Measurements from ENCODE around the gene CSNK1D.

The CSNK1D gene

DNA sequence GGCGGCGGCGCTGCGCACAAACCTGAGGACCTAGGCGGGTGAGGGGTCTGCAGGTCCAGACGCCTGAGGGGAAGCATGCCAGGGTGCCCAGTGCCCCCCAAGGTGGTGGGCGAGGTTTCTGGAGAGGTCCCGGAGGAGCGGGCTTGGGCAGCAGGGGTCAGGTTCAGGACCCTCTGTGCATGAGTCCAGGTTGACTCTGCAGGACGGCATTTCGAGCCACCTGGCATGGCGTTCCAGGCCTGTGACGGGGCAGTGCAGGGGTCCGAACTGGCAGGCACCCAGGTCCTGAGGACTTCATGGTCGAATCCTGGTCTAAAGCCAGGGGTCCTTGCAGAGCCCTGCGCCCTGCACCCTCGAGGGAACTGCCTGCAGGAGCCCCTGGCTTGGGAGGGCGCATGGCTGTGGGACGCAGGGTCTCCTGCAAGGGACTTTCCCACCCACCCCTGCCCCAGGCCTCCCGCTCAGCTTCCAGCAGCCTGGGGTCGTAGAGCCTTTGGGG is 41.1 kb downstream of the CSNK1D start:
- ChIA-PET POLR2A (no interaction called here), CTCF (no interaction called here)
- no peak overlapping the region for H3K4me3 ChIP-seq (ENCODE audit: low read depth, low read length)
- 0 out of 2 replicates have a peak, but pooled peaks cover 2% of the 10 kb centered on the region for H3K4me1 ChIP-seq (ENCODE audit: control insufficient read depth, insufficient read depth, low read length)
- TF ChIP-seq, protein P1, sequence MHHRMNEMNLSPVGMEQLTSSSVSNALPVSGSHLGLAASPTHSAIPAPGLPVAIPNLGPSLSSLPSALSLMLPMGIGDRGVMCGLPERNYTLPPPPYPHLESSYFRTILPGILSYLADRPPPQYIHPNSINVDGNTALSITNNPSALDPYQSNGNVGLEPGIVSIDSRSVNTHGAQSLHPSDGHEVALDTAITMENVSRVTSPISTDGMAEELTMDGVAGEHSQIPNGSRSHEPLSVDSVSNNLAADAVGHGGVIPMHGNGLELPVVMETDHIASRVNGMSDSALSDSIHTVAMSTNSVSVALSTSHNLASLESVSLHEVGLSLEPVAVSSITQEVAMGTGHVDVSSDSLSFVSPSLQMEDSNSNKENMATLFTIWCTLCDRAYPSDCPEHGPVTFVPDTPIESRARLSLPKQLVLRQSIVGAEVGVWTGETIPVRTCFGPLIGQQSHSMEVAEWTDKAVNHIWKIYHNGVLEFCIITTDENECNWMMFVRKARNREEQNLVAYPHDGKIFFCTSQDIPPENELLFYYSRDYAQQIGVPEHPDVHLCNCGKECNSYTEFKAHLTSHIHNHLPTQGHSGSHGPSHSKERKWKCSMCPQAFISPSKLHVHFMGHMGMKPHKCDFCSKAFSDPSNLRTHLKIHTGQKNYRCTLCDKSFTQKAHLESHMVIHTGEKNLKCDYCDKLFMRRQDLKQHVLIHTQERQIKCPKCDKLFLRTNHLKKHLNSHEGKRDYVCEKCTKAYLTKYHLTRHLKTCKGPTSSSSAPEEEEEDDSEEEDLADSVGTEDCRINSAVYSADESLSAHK (tag by site-specific recombination; IDR thresholded peaks at IDR 0.05) = no peak
- TF ChIP-seq, protein P2, sequence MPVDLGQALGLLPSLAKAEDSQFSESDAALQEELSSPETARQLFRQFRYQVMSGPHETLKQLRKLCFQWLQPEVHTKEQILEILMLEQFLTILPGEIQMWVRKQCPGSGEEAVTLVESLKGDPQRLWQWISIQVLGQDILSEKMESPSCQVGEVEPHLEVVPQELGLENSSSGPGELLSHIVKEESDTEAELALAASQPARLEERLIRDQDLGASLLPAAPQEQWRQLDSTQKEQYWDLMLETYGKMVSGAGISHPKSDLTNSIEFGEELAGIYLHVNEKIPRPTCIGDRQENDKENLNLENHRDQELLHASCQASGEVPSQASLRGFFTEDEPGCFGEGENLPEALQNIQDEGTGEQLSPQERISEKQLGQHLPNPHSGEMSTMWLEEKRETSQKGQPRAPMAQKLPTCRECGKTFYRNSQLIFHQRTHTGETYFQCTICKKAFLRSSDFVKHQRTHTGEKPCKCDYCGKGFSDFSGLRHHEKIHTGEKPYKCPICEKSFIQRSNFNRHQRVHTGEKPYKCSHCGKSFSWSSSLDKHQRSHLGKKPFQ (tag by site-specific recombination; IDR thresholded peaks at IDR 0.05) = no peak
- no peak for TF ChIP-seq SALL2 (tag by site-specific recombination; IDR thresholded peaks at IDR 0.05; ENCODE audit: borderline replicate concordance)
- TF ChIP-seq ZSCAN30 (tag by site-specific recombination; IDR thresholded peaks at IDR 0.05) = no peak
- no peak for TF ChIP-seq IKZF3 (tag by site-specific recombination; IDR thresholded peaks at IDR 0.05)
- TF ChIP-seq, protein P3, sequence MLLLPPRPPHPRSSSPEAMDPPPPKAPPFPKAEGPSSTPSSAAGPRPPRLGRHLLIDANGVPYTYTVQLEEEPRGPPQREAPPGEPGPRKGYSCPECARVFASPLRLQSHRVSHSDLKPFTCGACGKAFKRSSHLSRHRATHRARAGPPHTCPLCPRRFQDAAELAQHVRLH (tag by site-specific recombination; IDR thresholded peaks at IDR 0.05) = no peak
- TF ChIP-seq, protein P4, sequence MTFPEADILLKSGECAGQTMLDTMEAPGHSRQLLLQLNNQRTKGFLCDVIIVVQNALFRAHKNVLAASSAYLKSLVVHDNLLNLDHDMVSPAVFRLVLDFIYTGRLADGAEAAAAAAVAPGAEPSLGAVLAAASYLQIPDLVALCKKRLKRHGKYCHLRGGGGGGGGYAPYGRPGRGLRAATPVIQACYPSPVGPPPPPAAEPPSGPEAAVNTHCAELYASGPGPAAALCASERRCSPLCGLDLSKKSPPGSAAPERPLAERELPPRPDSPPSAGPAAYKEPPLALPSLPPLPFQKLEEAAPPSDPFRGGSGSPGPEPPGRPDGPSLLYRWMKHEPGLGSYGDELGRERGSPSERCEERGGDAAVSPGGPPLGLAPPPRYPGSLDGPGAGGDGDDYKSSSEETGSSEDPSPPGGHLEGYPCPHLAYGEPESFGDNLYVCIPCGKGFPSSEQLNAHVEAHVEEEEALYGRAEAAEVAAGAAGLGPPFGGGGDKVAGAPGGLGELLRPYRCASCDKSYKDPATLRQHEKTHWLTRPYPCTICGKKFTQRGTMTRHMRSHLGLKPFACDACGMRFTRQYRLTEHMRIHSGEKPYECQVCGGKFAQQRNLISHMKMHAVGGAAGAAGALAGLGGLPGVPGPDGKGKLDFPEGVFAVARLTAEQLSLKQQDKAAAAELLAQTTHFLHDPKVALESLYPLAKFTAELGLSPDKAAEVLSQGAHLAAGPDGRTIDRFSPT (tag by site-specific recombination; IDR thresholded peaks at IDR 0.05) = peak; percentile 62
- no peak for TF ChIP-seq ZNF391 (tag by site-specific recombination; IDR thresholded peaks at IDR 0.05; ENCODE audit: borderline replicate concordance, low read depth)
- H3K36me3 ChIP-seq (ENCODE audit: control insufficient read depth in 2 of 2, insufficient read depth in 1 of 2, low read length in 2 of 2) = no peaks in the 10 kb centered on the region
- no peaks in the 10 kb centered on the region for H3K9me3 ChIP-seq (ENCODE audit: control insufficient read depth, insufficient read depth, low read depth, low read length)
- no peak overlapping the region for H3K27ac ChIP-seq (ENCODE audit: extremely low read depth, low read depth, low read length)

DNA sequence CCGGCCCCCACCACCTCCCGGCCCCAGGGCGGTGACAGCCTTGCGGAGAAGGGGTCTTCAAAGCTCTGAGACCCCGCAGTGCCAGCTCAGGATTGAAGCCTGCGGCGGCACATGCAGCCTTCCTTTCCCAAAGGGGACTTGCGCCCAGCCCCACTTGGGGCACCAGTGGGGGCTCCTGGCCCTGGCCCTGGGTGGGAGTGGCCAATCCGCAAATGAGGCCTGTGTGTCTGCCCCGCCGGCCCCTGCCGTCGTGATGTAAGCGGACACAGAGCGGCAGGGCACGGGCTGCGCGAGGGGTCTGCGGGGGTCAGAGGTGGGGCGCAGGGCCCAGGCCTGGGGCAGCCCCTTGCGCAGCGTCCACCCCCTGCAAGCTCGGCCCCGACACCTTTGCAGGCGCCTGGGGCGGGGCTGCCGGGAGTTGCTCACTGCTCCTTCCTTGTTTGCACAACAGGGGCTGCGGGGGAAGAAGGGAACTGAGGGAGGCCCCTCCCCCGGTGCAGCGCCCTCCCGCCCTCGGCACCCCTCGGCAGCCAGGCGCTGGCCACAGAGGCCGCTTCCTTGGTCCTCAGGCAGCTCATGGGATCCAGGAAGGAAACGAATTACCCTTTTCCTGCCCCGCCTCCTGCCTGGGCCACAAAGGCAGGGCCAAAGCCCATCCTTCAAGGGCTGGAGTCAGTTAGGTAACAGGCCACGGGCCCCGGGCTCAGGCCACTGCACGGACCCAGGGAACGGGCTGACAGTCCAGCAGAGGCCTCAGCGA is 41.8 kb downstream of the CSNK1D start:
- no peaks in the 10 kb centered on the region for H3K9me3 ChIP-seq (ENCODE audit: control insufficient read depth, insufficient read depth, low read depth, low read length)
- POLR2A ChIA-PET = no interaction called here
- no peak overlapping the region for H3K27ac ChIP-seq (ENCODE audit: extremely low read depth, low read depth, low read length)
- H3K4me3 ChIP-seq (ENCODE audit: low read depth, low read length) = no peak overlapping the region
- 0 out of 2 replicates have a peak, but pooled peaks cover 2% of the 10 kb centered on the region for H3K4me1 ChIP-seq (ENCODE audit: control insufficient read depth, insufficient read depth, low read length)
- H3K36me3 ChIP-seq (ENCODE audit: control insufficient read depth in 2 of 2, insufficient read depth in 1 of 2, low read length in 2 of 2) = no peaks in the 10 kb centered on the region
- CTCF ChIA-PET = interaction anchor here (0.6 kb wide), 1 partner anchor 123 kb away, joined by 3 read pairs; no protein-coding TSS in a partner anchor
- 0 out of 2 replicates have a peak, but pooled peaks have one; percentile 12 for TF ChIP-seq IKZF3 (tag by site-specific recombination; IDR thresholded peaks at IDR 0.05)
- no peak for TF ChIP-seq TCF7L2 (IDR thresholded peaks at IDR 0.05; ENCODE audit: borderline replicate concordance, low read depth, low read length)
- TF ChIP-seq ZFHX2 (tag by site-specific recombination; conservative IDR thresholded peaks at IDR 0.05) = peak; percentile 40
- TF ChIP-seq, protein P5, sequence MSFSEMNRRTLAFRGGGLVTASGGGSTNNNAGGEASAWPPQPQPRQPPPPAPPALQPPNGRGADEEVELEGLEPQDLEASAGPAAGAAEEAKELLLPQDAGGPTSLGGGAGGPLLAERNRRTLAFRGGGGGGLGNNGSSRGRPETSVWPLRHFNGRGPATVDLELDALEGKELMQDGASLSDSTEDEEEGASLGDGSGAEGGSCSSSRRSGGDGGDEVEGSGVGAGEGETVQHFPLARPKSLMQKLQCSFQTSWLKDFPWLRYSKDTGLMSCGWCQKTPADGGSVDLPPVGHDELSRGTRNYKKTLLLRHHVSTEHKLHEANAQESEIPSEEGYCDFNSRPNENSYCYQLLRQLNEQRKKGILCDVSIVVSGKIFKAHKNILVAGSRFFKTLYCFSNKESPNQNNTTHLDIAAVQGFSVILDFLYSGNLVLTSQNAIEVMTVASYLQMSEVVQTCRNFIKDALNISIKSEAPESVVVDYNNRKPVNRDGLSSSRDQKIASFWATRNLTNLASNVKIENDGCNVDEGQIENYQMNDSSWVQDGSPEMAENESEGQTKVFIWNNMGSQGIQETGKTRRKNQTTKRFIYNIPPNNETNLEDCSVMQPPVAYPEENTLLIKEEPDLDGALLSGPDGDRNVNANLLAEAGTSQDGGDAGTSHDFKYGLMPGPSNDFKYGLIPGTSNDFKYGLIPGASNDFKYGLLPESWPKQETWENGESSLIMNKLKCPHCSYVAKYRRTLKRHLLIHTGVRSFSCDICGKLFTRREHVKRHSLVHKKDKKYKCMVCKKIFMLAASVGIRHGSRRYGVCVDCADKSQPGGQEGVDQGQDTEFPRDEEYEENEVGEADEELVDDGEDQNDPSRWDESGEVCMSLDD (tag by site-specific recombination; IDR thresholded peaks at IDR 0.05) = 0 out of 2 replicates have a peak, but pooled peaks have one; percentile 19
- TF ChIP-seq ZSCAN16 (tag by site-specific recombination; IDR thresholded peaks at IDR 0.05) = no peak
- TF ChIP-seq ZNF776 (tag by site-specific recombination; IDR thresholded peaks at IDR 0.05; ENCODE audit: borderline replicate concordance) = no peak
- no peak for TF ChIP-seq ZNF311 (tag by site-specific recombination; IDR thresholded peaks at IDR 0.05; ENCODE audit: borderline replicate concordance)
- TF ChIP-seq EGR2 (tag by site-specific recombination; IDR thresholded peaks at IDR 0.05; ENCODE audit: low read depth) = peak; percentile 43; the same call in 1 of the 2 replicates
- no peak for TF ChIP-seq ZNF416 (tag by site-specific recombination; IDR thresholded peaks at IDR 0.05)
- TF ChIP-seq ZNF221 (tag by site-specific recombination; IDR thresholded peaks at IDR 0.05; ENCODE audit: borderline replicate concordance) = no peak
- TF ChIP-seq, protein P6, sequence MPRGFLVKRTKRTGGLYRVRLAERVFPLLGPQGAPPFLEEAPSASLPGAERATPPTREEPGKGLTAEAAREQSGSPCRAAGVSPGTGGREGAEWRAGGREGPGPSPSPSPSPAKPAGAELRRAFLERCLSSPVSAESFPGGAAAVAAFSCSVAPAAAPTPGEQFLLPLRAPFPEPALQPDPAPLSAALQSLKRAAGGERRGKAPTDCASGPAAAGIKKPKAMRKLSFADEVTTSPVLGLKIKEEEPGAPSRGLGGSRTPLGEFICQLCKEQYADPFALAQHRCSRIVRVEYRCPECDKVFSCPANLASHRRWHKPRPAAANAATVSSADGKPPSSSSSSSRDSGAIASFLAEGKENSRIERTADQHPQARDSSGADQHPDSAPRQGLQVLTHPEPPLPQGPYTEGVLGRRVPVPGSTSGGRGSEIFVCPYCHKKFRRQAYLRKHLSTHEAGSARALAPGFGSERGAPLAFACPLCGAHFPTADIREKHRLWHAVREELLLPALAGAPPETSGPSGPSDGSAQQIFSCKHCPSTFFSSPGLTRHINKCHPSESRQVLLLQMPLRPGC (tag by site-specific recombination; IDR thresholded peaks at IDR 0.05) = no peak
- no peak for TF ChIP-seq ZNF24 (tag by site-specific recombination; IDR thresholded peaks at IDR 0.05)
- no peak for TF ChIP-seq ZNF274 (IDR thresholded peaks at IDR 0.05; ENCODE audit: low read length)
- no peak for TF ChIP-seq ZNF274 (tag by site-specific recombination; IDR thresholded peaks at IDR 0.05; ENCODE audit: borderline replicate concordance)
- no peak for TF ChIP-seq ZNF132 (tag by site-specific recombination; IDR thresholded peaks at IDR 0.05; ENCODE audit: borderline replicate concordance)
